ENCODE data around the gene MYO5B.

The MYO5B gene

GRCh38 chr18:50131591-50131990 is 63.4 kb downstream of the MYO5B start:
- H3K4me3 ChIP-seq (ENCODE audit: low read depth, low read length): no peak overlapping the region
- no peak for TF ChIP-seq CTCF (IDR thresholded peaks at IDR 0.05; ENCODE audit: low read depth, low read length)

GRCh38 chr18:50128506-50129271 is 66.3 kb downstream of the MYO5B start:
- H3K4me3 ChIP-seq (ENCODE audit: low read depth, low read length): no peak overlapping the region
- no peak for TF ChIP-seq CTCF (IDR thresholded peaks at IDR 0.05; ENCODE audit: low read depth, low read length)

- H3K4me3 ChIP-seq (ENCODE audit: low read depth, low read length): no peak overlapping the region
- TF ChIP-seq CTCF (IDR thresholded peaks at IDR 0.05; ENCODE audit: low read depth, low read length): no peak
Observed at GRCh38 chr18:50127516-50128210, 67.3 kb downstream of the MYO5B start.

- TF ChIP-seq CTCF (IDR thresholded peaks at IDR 0.05; ENCODE audit: low read depth, low read length): no peak
- no peak overlapping the region for H3K4me3 ChIP-seq (ENCODE audit: low read depth, low read length)
Observed at GRCh38 chr18:50126471-50126870, 68.5 kb downstream of the MYO5B start.

GRCh38 chr18:50125456-50125855 is 69.5 kb downstream of the MYO5B start:
- no peak for TF ChIP-seq CTCF (IDR thresholded peaks at IDR 0.05; ENCODE audit: low read depth, low read length)
- no peak overlapping the region for H3K4me3 ChIP-seq (ENCODE audit: low read depth, low read length)

- no peak overlapping the region for H3K4me3 ChIP-seq (ENCODE audit: low read depth, low read length)
- TF ChIP-seq CTCF (IDR thresholded peaks at IDR 0.05; ENCODE audit: low read depth, low read length): no peak
Observed at GRCh38 chr18:50119296-50119695, 75.7 kb downstream of the MYO5B start.

- no peak for TF ChIP-seq CTCF (IDR thresholded peaks at IDR 0.05; ENCODE audit: low read depth, low read length)
Observed at GRCh38 chr18:50117863-50118262, 77.1 kb downstream of the MYO5B start.

More at GRCh38 chr18:50117863-50118262, 77.1 kb downstream of the MYO5B start:
- H3K4me3 ChIP-seq (ENCODE audit: low read depth, low read length): no peak overlapping the region
